Fibroblast of the conjunctiva (primary cell): ENCODE measurements around the gene SP140L.
"Not testable (repeated sequence)": the region's sequence is repeated elsewhere in the genome, so short reads cannot be mapped to it uniquely, and the experiment has no call there.

Experiments used
- DNase-seq: peaks from one replicate; pipeline ENCODE4 v3.0.0-alpha.2; 2010; ENCODE audit warnings: low read depth

SP140L gene

GRCh38 chr2:230418341-230419016, 91.5 kb downstream of the SP140L start:
- no peak for DNase-seq

DNA sequence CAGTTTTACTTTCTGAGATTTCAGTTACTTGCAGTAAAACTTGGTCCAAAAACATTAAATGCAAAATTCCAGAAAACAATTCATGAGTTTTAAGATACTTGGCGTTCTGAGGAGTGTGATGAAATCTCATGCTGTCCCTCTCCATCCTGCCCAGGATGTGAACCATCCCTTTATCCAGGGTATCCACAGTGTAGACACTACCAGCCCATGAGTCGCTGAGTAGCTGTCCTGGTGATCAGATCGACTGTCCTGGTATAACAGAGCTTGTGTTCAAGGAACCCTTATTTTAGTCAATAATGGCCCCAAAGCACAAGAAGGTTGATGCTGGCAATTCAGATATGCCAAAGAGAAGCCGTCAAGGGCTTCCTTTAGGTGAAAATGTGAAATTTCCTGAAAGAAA, 92.2 kb downstream of the SP140L start:
- no peak for DNase-seq

DNA sequence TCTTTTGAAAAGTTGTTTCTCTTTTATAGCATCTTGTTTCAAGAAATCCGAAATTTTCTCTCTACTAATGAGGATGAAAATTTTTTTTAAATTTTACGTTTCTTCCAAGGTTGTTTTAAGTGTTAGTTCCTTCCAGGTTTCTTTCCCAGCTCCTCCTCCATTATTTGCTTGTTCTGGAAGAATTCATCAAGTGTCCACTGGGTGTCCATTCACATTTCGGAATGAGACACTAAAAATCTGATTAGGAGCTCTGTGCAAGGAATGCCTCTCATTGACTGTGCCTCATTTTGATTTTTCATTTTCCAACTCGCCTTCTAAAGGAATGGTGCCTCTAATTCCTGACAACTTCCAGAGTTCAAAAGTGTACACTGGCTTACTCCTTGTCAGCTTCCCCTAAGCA, 95.2 kb downstream of the SP140L start:
- no peak for DNase-seq

GRCh38 chr2:230423851-230424458, 97.0 kb downstream of the SP140L start:
- no peak for DNase-seq

DNA sequence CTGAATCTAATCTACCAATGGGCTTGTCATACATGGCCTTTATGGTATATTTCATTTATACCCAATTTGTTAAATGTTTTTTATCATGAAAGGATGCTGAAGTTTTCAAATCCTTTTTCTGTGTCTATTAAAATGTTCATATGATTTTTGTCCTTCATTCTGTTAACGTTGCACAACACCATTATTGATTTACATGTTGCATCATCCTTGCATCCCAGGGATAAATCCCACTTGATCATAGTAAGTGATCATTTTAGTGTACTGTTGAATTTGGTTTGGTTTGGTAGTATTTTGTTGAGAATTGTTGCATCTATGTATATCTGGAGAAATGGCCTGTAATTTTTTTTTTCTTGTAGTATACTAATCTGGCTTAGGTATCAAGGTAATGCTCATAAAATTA, 98.4 kb downstream of the SP140L start:
- no peak for DNase-seq

DNA sequence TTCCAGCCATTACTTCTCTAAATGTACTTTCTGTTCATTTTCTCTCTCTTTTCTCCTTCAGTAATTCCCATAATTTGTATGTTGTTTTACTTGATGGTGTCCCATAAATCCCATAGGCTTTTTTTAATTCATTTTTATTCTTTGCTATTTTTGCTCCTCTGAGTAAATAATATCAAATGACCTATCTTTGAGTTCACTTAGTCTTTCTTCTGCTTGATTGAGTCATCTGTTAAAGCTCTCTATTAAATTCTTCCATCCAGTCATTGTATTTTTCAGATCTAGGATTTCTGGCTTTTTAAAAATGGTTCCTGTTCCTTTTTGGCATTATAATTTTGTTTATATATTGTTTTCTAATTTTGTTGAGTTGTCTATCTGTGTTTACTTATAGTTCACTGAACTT, 102.5 kb downstream of the SP140L start:
- no peak for DNase-seq

DNA sequence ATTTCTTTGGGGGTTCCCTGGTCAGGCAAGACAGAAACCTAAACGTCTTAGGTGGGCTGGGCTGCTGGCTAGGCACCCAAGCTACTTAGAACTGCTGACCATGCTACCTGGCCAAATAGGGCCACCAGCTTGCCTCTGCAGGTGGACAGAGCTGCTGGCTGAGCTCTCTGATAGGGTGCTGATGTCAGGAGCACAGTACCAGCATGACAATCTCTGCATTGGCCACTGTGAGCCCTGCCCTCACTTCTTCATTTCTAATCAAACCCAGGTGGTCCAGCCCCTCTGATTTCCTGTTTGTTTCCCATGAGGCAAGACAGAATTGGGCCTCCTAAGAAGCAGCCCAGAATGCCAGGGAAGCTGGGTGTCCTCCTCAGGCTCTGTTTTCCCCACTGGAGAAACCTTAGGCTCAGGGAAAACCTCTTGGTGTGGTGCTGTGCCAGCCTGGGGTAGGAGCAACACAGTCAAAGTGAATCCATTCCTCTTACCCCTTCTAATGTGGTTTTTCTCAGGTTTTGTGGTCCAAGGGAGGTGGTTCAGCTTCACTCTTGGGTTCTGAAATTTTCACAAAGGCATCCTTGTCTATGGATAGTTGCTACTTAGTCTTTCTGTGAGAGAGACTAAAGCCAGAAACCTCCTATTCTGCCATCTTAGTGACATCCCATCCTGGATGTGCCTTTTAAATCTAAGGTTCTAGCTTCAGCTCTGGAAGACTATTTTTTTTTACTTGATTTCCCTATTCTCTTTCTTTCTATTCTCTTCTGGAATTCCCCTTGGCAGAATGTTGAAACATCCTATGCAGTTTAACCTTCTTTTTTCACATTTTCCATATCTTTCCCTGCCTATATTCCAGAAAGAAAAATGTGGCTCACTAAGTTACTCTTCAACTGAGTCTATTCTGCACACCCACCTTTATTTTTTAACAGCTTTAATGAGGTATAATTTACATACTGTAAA, 104.2 kb downstream of the SP140L start:
- no peak for DNase-seq

DNA sequence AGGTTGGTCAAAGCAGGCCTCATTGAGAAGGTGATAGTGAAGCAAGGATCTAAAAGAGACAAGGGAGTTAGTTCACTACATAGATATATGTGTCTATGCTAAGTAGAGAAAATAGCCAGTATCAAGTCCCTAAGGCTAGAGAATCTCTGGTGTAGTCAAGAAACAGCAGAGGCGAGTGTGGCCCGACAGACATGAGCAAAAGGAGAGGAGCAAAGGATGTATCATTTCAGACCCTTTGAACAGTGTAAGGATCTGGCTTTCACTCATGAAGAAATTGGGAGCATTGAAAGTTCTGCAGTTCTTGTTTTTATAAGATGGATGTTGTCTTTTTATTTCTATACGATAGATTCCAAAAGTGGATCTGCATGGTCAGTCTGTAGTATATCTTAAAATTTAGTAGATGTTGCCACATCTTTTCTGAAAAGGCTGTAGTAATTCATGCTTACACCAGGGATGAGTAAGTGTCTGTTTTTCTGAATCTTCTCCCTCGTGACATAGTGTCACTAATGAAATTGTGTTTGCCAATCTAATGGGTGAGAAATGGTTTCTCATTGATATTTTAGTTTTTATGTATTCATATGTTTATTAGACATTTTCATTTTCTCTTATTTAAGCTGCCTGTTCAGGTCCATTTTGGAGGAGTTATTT, 107.8 kb downstream of the SP140L start:
- no peak for DNase-seq

DNA sequence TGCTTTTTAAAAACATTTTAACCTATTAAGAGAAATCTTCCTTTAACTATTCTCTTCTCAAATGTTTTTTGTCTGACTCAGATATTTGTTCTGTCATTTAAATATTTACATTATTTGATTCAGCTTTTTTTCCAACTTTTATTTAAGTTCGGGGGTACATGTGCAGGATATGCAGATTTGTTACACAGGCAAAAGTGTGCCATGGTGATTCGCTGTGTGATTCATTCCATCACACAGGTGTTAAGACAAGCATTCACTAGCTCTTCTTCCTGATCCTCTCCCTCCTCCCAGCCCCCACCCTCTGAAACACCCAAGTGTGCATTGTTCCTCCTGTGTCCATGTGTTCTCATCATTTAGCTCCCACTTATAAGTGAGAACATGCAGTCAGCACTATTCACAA, 108.4 kb downstream of the SP140L start:
- DNase-seq = no peak

GRCh38 chr2:230439121-230439520, 112.1 kb downstream of the SP140L start:
- DNase-seq = not testable (repeated sequence)

DNA sequence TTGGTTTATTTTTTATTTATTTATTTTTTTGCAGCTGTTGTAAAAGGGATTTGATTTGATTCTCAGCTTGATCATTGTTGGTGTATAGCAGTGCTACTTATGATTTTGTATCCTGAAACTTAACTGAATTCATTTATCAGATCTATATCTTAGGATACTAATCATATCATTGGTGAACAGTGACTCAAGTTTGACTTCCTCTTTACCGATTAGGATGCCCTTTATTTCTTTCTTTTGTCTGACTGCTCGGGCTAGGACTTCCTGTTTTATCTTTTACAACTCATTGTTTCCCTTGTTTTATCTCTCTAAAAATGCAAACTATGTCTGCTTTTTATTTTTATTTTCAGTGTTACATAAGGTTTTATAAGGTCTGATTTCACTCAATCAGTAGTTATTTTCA, 112.6 kb downstream of the SP140L start:
- DNase-seq = no peak

DNA sequence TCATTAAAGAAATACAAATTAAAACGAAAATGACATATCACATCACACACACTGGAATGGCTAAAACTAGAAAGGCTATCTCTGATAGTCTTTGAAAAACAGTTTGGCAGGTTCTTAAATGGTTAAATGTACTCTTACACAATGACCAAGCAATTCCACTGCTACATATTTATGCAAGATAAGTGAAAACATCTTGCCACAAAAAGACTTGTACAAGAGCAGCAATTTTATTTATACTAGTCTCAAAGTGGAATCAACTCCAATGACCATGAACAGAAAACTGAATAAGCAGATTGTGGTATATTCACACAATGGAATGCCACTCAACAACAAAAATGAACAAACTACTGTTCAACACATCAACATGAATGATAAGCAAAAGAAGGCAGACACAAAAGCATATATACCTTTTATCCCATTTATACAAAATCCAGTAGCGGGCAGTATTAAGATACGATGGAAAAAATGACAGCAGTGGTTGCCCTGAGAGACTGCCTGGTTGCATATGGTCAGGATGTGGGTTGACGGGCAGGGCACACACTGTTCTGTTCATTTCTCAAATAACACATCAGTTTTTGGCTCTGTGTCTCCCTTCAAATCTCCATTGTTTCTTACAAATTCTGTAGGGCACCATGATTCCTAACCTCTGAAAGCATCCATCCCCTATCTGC, 114.4 kb downstream of the SP140L start:
- DNase-seq = peak; percentile 76

DNA sequence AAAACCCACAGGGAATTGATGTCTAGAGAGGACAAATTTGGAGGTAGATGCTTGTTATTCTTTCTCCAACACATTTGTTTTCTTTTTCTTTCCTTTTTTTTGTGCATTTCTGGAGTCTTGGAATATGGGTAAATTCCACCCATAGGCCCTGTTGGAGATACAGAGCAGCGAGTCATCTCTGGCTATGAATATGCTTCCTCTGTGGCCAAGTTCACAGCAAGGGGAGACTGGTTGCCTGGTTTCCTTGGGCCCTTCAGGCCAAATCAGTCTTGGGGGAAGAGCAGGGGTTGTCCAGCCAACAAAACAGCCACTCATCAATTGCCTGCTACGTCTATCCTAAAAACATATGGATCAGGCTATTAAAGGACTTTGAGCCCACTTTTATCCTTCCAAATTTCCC, 116.5 kb downstream of the SP140L start:
- peak; percentile 12 for DNase-seq

DNA sequence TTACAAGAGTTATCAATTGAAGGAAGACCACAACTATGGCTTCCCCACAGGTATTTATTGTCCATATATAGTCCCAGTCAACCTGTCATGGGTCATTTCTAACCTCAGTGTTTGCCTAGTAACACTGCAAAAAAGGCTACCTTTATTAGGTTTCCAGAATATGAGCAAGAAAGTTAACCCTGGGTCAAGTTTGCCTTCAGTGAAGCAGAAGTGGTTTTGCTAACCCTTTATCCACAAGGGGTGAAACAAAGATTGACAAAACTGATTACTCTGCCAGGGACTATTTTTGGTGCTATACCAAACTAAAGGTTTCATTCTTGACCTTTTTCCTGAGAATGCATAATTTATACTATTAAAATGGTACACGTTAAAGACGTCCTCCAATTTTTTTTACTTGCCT, 117.8 kb downstream of the SP140L start:
- DNase-seq = no peak

- DNase-seq = no peak
Measured at GRCh38 chr2:230447036-230447435, 120.0 kb downstream of the SP140L start.

DNA sequence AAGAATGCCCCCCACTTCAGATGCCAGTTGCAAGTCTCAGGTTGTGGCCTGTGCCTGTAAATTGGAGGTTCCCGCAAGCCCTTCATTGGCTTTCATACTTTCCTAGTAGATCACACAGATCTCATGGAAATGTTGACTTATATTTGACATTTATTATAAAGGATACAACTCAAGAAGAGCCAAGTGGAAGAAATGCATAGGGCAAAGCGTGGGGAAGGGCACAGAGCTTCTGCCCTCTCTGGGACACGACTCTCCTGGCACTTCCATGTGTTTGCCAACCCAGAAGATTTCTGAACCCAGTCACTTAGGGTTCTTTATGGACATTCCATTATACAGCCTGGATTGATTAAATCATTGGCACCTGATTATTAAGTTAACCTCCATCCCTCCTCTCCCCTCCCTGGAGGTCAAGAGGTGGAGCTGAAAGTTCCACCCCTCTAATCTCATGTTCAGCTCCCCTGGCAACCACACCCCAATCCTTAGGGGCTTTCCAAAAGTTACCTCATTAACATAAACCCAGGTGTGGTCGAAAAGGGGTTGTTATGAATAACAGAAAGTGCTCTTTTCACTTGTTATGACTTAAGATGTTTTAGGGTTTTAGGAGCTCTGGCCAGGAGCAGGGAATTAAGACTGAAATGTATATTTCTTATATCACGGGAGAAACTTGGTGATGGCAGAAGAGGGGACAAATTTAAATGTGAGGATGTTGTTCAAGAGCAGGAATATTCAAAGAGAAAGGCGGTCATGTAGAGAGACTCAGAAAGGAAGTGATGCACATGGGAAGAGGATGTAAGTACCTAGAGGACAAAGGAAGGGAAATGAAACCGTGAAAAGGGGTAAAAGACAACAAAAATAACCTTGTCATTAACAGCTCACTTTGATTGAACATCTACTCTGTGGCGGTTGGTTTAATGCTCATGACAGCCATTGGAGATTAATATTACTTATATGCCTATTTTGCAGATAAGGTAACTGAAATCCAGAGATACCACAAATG, 120.8 kb downstream of the SP140L start:
- DNase-seq = no peak

DNA sequence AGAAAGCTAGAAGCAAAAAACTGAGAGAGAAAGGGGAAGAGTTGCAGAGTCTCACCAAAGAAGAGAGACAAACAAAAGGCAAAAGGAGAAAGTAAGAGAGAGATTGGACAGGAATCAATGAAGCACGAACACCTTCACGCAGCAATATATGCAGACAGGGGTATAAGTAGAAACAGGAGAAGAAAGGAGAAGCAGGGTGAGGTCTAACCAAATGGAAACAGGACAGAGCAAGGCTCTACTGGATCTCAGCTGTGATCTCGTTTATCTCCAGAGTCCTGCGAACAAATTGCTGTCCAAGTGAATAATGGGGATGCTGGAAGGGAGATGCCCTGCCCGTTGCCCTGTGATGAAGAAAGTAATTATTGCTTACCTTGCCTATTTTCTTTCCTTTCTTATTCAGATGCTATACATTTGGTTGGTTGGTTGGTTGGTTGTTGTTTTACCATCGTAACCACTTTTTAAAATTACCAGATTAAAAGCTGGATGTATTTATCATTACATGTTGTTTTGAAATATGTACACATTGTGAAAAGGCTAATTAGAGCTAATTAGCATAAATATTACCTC, 123.0 kb downstream of the SP140L start:
- DNase-seq = no peak

GRCh38 chr2:230453006-230453405, 126.0 kb downstream of the SP140L start:
- DNase-seq = no peak
